HG02763 (cell line): ENCODE measurements around the gene ASTN1.

Experiments used
- ATAC-seq: cut with Tn5 transposase; IDR thresholded peaks from one replicate; pipeline ENCODE4 v1.9.1; 2021; ENCODE audit warnings: mild to moderate bottlenecking, moderate library complexity; ENCODE audit not compliant: unreplicated experiment

Gene ASTN1

GRCh38 chr1:176843352-176844297 is 320.9 kb downstream of the ASTN1 start:
- no peak for ATAC-seq

- ATAC-seq = no peak
Observed at GRCh38 chr1:176841238-176841637, 323.3 kb downstream of the ASTN1 start.

- ATAC-seq = no peak
Observed at GRCh38 chr1:176839216-176839615, 325.3 kb downstream of the ASTN1 start.

- no peak for ATAC-seq
Observed at GRCh38 chr1:176838276-176838995, 326.1 kb downstream of the ASTN1 start.

GRCh38 chr1:176837708-176838107 is 326.8 kb downstream of the ASTN1 start:
- ATAC-seq = no peak

GRCh38 chr1:176831150-176831549 is 333.4 kb downstream of the ASTN1 start:
- no peak for ATAC-seq

- ATAC-seq = no peak
Observed at GRCh38 chr1:176829261-176829660, 335.3 kb downstream of the ASTN1 start.

- ATAC-seq = no peak
Observed at GRCh38 chr1:176826265-176826664, 338.2 kb downstream of the ASTN1 start.

GRCh38 chr1:176820391-176821031 is 344.0 kb downstream of the ASTN1 start:
- ATAC-seq = no peak

GRCh38 chr1:176816232-176816631 is 348.3 kb downstream of the ASTN1 start:
- ATAC-seq = no peak

- ATAC-seq = no peak
Observed at GRCh38 chr1:176815621-176816020, 348.9 kb downstream of the ASTN1 start.

- ATAC-seq = no peak
Observed at GRCh38 chr1:176811511-176812288, 352.8 kb downstream of the ASTN1 start.

GRCh38 chr1:176809292-176809691 is 355.2 kb downstream of the ASTN1 start:
- ATAC-seq = no peak
